Endothelial cell of umbilical vein (primary cell): ENCODE data around the gene TRAPPC2. TPM values are rescaled to one million over a fixed set of nuclear protein-coding genes. Genes with fewer than 3 reads are reported as not detected.

ENCODE experiments used
- BruUV-seq: library from RNA; stranded (reverse); fragments of 400-500 nt; replicated peaks from 2 replicates; lab custom pipeline; 2021; lab: Mats Ljungman, UMichigan
- CTCF ChIA-PET: fragments of 300-600, 350-600 bp; sonication (Branson Sonifier 250); formaldehyde crosslinking; loops from one replicate; lab custom pipeline; 2021; ENCODE audit warnings: antibody characterized with exemption, inconsistent platforms; lab: Charles Lee
- POLR2A ChIA-PET: fragments of 300-600, 350-600 bp; sonication (Branson Sonifier 250); formaldehyde crosslinking; loops from one replicate; lab custom pipeline; 2021; ENCODE audit warnings: antibody characterized with exemption, inconsistent platforms; lab: Charles Lee
- DNase-seq: peaks from one replicate; pipeline ENCODE4 v3.0.0-alpha.2; 2011; ENCODE audit warnings: low read depth, low spot score
- FAIRE-seq: peaks from 2 replicates; lab custom pipeline; 2011; peaks lifted over from hg19 to GRCh38; lab: Jason Lieb, UNC
- H2AFZ ChIP-seq: 2 replicates; pipeline ENCODE4 v1.6.0; 2012; ENCODE audit warnings: low read depth, low read length, control low read depth, inconsistent platforms
- H3K27ac ChIP-seq: 2 replicates; pipeline ENCODE4 v1.5.1; 2011; ENCODE audit warnings: low read depth, mild to moderate bottlenecking, control low read depth, low read length, moderate library complexity; ENCODE audit not compliant: insufficient read depth
- H3K27me3 ChIP-seq, 2 experiments: 2 replicates each; pipeline versions ENCODE4 v1.6.0 to v1.6.1; 2011; ENCODE audit warnings: low read length in 2 of 2, mixed read lengths in 1 of 2; ENCODE audit not compliant: control insufficient read depth in 2 of 2, insufficient read depth in 2 of 2
- H3K36me3 ChIP-seq, 2 experiments: 2 replicates in 1 of 2; 3 replicates in 1 of 2; pipeline ENCODE4 v1.5.1; 2011; ENCODE audit warnings: low read length in 2 of 2, mild to moderate bottlenecking in 1 of 2, moderate library complexity in 1 of 2; ENCODE audit not compliant: control insufficient read depth in 2 of 2, insufficient read depth in 2 of 2; ENCODE audit errors: extremely low read depth in 1 of 2
- H3K4me1 ChIP-seq: 3 replicates; pipeline ENCODE4 v1.5.1; 2011; ENCODE audit warnings: mild to moderate bottlenecking, low read length; ENCODE audit not compliant: control insufficient read depth, insufficient read depth; ENCODE audit errors: extremely low read depth
- H3K4me2 ChIP-seq: 2 replicates; pipeline ENCODE4 v1.6.1; 2011; ENCODE audit warnings: low read length, control low read depth, mixed read lengths; ENCODE audit not compliant: insufficient read depth
- H3K4me3 ChIP-seq, 3 experiments: fragments of 200-600 bp in 1 of 3; sonication (generic), shearing (Covaris generic) in 1 of 3; replicated peaks in 1 of 3; 2 replicates each; pipeline ENCODE4 v1.5.1; 2011 to 2016; ENCODE audit warnings: control low read depth in 3 of 3, low read length in 3 of 3, mild to moderate bottlenecking in 2 of 3, inconsistent platforms in 1 of 3, low read depth in 1 of 3, moderate library complexity in 1 of 3; ENCODE audit not compliant: insufficient read depth in 1 of 3
- H3K79me2 ChIP-seq: 2 replicates; pipeline ENCODE4 v1.6.0; 2012; ENCODE audit warnings: low read length, inconsistent platforms; ENCODE audit not compliant: control insufficient read depth, insufficient read depth
- H3K9ac ChIP-seq: replicated peaks from 2 replicates; pipeline ENCODE3; 2011; ENCODE audit warnings: low read length, control low read depth; ENCODE audit not compliant: insufficient read depth; ENCODE audit errors: extremely low read depth
- H3K9me1 ChIP-seq: replicated peaks from 3 replicates; pipeline ENCODE4 v1.6.0; 2011; ENCODE audit warnings: mild to moderate bottlenecking, low read length; ENCODE audit not compliant: control insufficient read depth, insufficient read depth; ENCODE audit errors: extremely low read depth
- H3K9me3 ChIP-seq: replicated peaks from 2 replicates; pipeline ENCODE4 v1.5.1; 2012; ENCODE audit warnings: low read length, inconsistent platforms; ENCODE audit not compliant: control insufficient read depth, insufficient read depth
- H4K20me1 ChIP-seq: replicated peaks from 2 replicates; pipeline ENCODE3; 2011; ENCODE audit warnings: mild to moderate bottlenecking, low read length; ENCODE audit not compliant: control insufficient read depth, insufficient read depth; ENCODE audit errors: extremely low read depth
- CTCF ChIP-seq, 2 donors: IDR thresholded peaks; 1 replicate in 1 of 2; 2 replicates in 1 of 2; pipeline ENCODE4 v1.5.1; 2011; ENCODE audit warnings: low read length in 2 of 2, mild to moderate bottlenecking in 2 of 2, moderate library complexity in 2 of 2, control low read depth in 1 of 2, inconsistent platforms in 1 of 2, low read depth in 1 of 2; ENCODE audit not compliant: insufficient read depth in 1 of 2; ENCODE audit errors: extremely low read depth in 1 of 2
- EZH2 ChIP-seq: IDR thresholded peaks from 2 replicates; pipeline ENCODE4 v1.6.1; 2012; ENCODE audit warnings: borderline replicate concordance, low read depth, mild to moderate bottlenecking, moderate library complexity, low read length, inconsistent platforms; ENCODE audit not compliant: severe bottlenecking
- FOS ChIP-seq: IDR thresholded peaks from 2 replicates; pipeline ENCODE4 v1.6.1; 2011; ENCODE audit warnings: mild to moderate bottlenecking, low read length, moderate library complexity, borderline replicate concordance; ENCODE audit not compliant: insufficient read depth
- GATA2 ChIP-seq: IDR thresholded peaks from 2 replicates; pipeline ENCODE4 v1.7.0; 2011; ENCODE audit warnings: low read depth, mild to moderate bottlenecking, moderate library complexity, mixed read lengths, low read length; ENCODE audit not compliant: insufficient read length, insufficient read depth
- JUN ChIP-seq: IDR thresholded peaks from 2 replicates; pipeline ENCODE4 v1.6.1; 2011; ENCODE audit warnings: borderline replicate concordance, low read depth; ENCODE audit not compliant: insufficient read length, insufficient read depth
- MAX ChIP-seq: IDR thresholded peaks from 2 replicates; pipeline ENCODE4 v1.6.1; 2011; ENCODE audit not compliant: insufficient read depth, insufficient read length
- MYC ChIP-seq: IDR thresholded peaks from one replicate; pipeline ENCODE4 v1.6.1; 2011; ENCODE audit warnings: mild to moderate bottlenecking, low read depth, low read length
- POLR2A ChIP-seq: IDR thresholded peaks from 2 replicates; pipeline ENCODE4 v1.6.1; 2012; ENCODE audit warnings: low read depth, mild to moderate bottlenecking, control low read depth, low read length
- POLR2AphosphoS5 ChIP-seq: IDR thresholded peaks from 2 replicates; pipeline ENCODE4 v1.6.1; 2012; ENCODE audit warnings: low read depth, mild to moderate bottlenecking, control low read depth, low read length, moderate library complexity; ENCODE audit not compliant: insufficient read depth
- dilution Hi-C: fragments of 300-500 bp; cut with MboI; formaldehyde crosslinking; loops from one replicate; pipeline ENCODE4 v1.15.0; 2019; ENCODE audit warnings: low sequenced_read_pairs; ENCODE audit not compliant: extremely low pct_ligation_motif_present
- intact Hi-C: fragments of 100-400 bp; cut with micrococcal nuclease; formaldehyde crosslinking; loops from one replicate; pipeline ENCODE4 v1.10.0; 2022
- polyA plus RNA-seq, 4 experiments: library from polyadenylated mRNA; depleted of rRNA in 3 of 4; stranded (reverse) in 3 of 4; unstranded in 1 of 4; fragments of >200 nt; gene quantifications; 2 replicates each; pipeline versions ENCODE4 v1.2.1 to v1.2.3, GENCODE V29; 2011 to 2012; ENCODE audit warnings: missing spikeins in 1 of 4
- total RNA-seq: library from RNA; stranded (reverse); gene quantifications from 2 replicates; pipeline ENCODE4 v1.2.3, GENCODE V29; 2021

Gene TRAPPC2
- total and polyA plus RNA-seq, 2 donors (not counting 3 experiments of a cell fraction or from before 2014, with no cell fraction given), result 6.6 to 13.0 TPM

GRCh38 chrX:13752141-13752540, 17.7 kb upstream of the TRAPPC2 start:
- Histone ChIP-seq H3K9me3 (no peaks in the 10 kb centered on the region), H4K20me1 (no peaks in the 10 kb centered on the region), H3K27ac (no peak overlapping the region), H3K4me3 (no peak overlapping the region), H3K27me3 (no peaks in the 10 kb centered on the region), H2AFZ (no peak overlapping the region), H3K4me1 (no peaks in the 10 kb centered on the region), H3K9me1 (no peaks in the 10 kb centered on the region), H3K36me3 (no peaks in the 10 kb centered on the region), H3K4me2 (no peak overlapping the region), H3K9ac (no peak overlapping the region), H3K79me2 (no peaks in the 10 kb centered on the region)
- dilution Hi-C loops (no loop called here), intact Hi-C loops (no loop called here)
- TF ChIP-seq POLR2AphosphoS5 (no peak), EZH2 (no peak), FOS (no peak), CTCF (IDR thresholded peaks at IDR 0.05; ENCODE audit: extremely low read depth in 1 of 2, insufficient read depth in 1 of 2, low read depth in 1 of 2, low read length in 2 of 2) (no peak), GATA2 (no peak), JUN (no peak), MYC (no peak), MAX (no peak), POLR2A (no peak)
- FAIRE-seq, result no peak
- ChIA-PET POLR2A (no interaction called here), CTCF (interaction anchor here (1.0 to 4.1 kb wide), 3 partner anchors 10 to 937 kb away, joined by 3 to 14 read pairs (median 3); no protein-coding TSS in a partner anchor)
- DNase-seq, result no peak
- BruUV-seq, result no TSS peak
